Ectodermal cell (in vitro differentiated cells): Measurements from ENCODE around the gene ARL8A.
"Not testable (repeated sequence)": the region's sequence is repeated elsewhere in the genome, so short reads cannot be mapped to it uniquely, and the experiment has no call there.

Experiments
- H3K27ac ChIP-seq: 2 replicates; pipeline ENCODE4 v1.7.0; 2013; ENCODE audit warnings: mild to moderate bottlenecking, low read depth, low read length; ENCODE audit not compliant: insufficient read depth, poor library complexity, severe bottlenecking
- H3K27me3 ChIP-seq: 2 replicates; pipeline ENCODE4 v1.7.0; 2013; ENCODE audit warnings: mild to moderate bottlenecking, low read length; ENCODE audit not compliant: insufficient read depth, control insufficient read depth, poor library complexity, severe bottlenecking
- H3K36me3 ChIP-seq: one replicate; pipeline ENCODE4 v1.7.0; 2013; ENCODE audit warnings: low read length; ENCODE audit not compliant: control insufficient read depth, insufficient read depth
- H3K4me1 ChIP-seq: one replicate; pipeline ENCODE4 v1.7.0; 2013; ENCODE audit warnings: low read length; ENCODE audit not compliant: control insufficient read depth, insufficient read depth
- H3K4me3 ChIP-seq: 2 replicates; pipeline ENCODE4 v1.7.0; 2013; ENCODE audit warnings: low read depth, low read length, control low read depth; ENCODE audit not compliant: insufficient read depth
- H3K9me3 ChIP-seq: 2 replicates; pipeline ENCODE4 v1.7.0; 2013; ENCODE audit warnings: mild to moderate bottlenecking, low read length, moderate library complexity; ENCODE audit not compliant: control insufficient read depth
- WGBS, 2 experiments: methylation state at CpG; one replicate each; pipeline ENCODE4 v1.1.7; 2013; ENCODE audit warnings: missing lambda C conversion rate in 2 of 2; 5-methylcytosine and 5-hydroxymethylcytosine counted together

The ARL8A gene

GRCh38 chr1:202172015-202172355, 27.4 kb upstream of the ARL8A start:
- 94 to 95% methylated on average over 5 of the region's 5 CpGs for WGBS, 2 experiments
- no peaks in the 10 kb centered on the region for H3K36me3 ChIP-seq

GRCh38 chr1:202171292-202172014, 26.9 kb upstream of the ARL8A start:
- Histone ChIP-seq H3K4me1 (no peaks in the 10 kb centered on the region), H3K27me3 (no peaks in the 10 kb centered on the region), H3K9me3 (no peaks in the 10 kb centered on the region), H3K36me3 (no peaks in the 10 kb centered on the region), H3K4me3 (no peak overlapping the region), H3K27ac (no peak overlapping the region)
- 95 to 97% methylated on average over 11 of the region's 11 CpGs for WGBS, 2 experiments

More at GRCh38 chr1:202172015-202172355, 27.4 kb upstream of the ARL8A start:
- no peak overlapping the region for H3K4me3 ChIP-seq
- H3K4me1 ChIP-seq, result no peaks in the 10 kb centered on the region
- H3K27me3 ChIP-seq, result no peaks in the 10 kb centered on the region
- H3K27ac ChIP-seq, result no peak overlapping the region
- H3K9me3 ChIP-seq, result no peaks in the 10 kb centered on the region

GRCh38 chr1:202170726-202171125, 26.2 kb upstream of the ARL8A start:
- WGBS, 2 experiments, result 94 to 95% methylated on average over 6 of the region's 6 CpGs
- Histone ChIP-seq H3K27ac (no peak overlapping the region), H3K9me3 (no peaks in the 10 kb centered on the region), H3K36me3 (no peaks in the 10 kb centered on the region), H3K27me3 (no peaks in the 10 kb centered on the region), H3K4me3 (no peak overlapping the region), H3K4me1 (no peaks in the 10 kb centered on the region)

- H3K27ac ChIP-seq, result no peak overlapping the region
- H3K4me3 ChIP-seq, result no peak overlapping the region
- H3K27me3 ChIP-seq, result no peaks in the 10 kb centered on the region
- H3K4me1 ChIP-seq, result no peaks in the 10 kb centered on the region
- no peaks in the 10 kb centered on the region for H3K9me3 ChIP-seq
- H3K36me3 ChIP-seq, result no peaks in the 10 kb centered on the region
- 82 to 85% methylated on average over 7 of the region's 7 CpGs for WGBS, 2 experiments
Measured at GRCh38 chr1:202168861-202169260, 24.3 kb upstream of the ARL8A start.

GRCh38 chr1:202167708-202168415, 23.3 kb upstream of the ARL8A start:
- H3K4me3 ChIP-seq, result no peak overlapping the region
- no peaks in the 10 kb centered on the region for H3K9me3 ChIP-seq
- H3K27me3 ChIP-seq, result no peaks in the 10 kb centered on the region
- H3K36me3 ChIP-seq, result no peaks in the 10 kb centered on the region
- no peak overlapping the region for H3K27ac ChIP-seq
- peaks cover 4% of the 10 kb centered on the region for H3K4me1 ChIP-seq
- WGBS, 2 experiments, result 86% methylated on average over 18 of the region's 18 CpGs

GRCh38 chr1:202167054-202167453, 22.5 kb upstream of the ARL8A start:
- WGBS, 2 experiments, result 86 to 87% methylated on average over 12 to 13 of the region's 13 CpGs
- not testable (repeated sequence) for H3K36me3 ChIP-seq, H3K27me3 ChIP-seq, H3K9me3 ChIP-seq, H3K4me3 ChIP-seq, H3K27ac ChIP-seq
- H3K4me1 ChIP-seq, result peaks cover 11% of the 10 kb centered on the region

- Histone ChIP-seq H3K4me3 (no peak overlapping the region), H3K36me3 (no peaks in the 10 kb centered on the region), H3K9me3 (no peaks in the 10 kb centered on the region), H3K27ac (no peak overlapping the region), H3K27me3 (no peaks in the 10 kb centered on the region), H3K4me1 (peaks cover 18% of the 10 kb centered on the region)
- 85 to 87% methylated on average over 9 of the region's 9 CpGs for WGBS, 2 experiments
Measured at GRCh38 chr1:202165942-202166843, 21.7 kb upstream of the ARL8A start.

- Histone ChIP-seq H3K27ac (no peak overlapping the region), H3K9me3 (no peaks in the 10 kb centered on the region), H3K27me3 (no peaks in the 10 kb centered on the region), H3K36me3 (no peaks in the 10 kb centered on the region), H3K4me3 (no peak overlapping the region), H3K4me1 (peaks cover 22% of the 10 kb centered on the region)
- 85 to 87% methylated on average over 20 of the region's 20 CpGs for WGBS, 2 experiments
Measured at GRCh38 chr1:202165267-202165941, 20.9 kb upstream of the ARL8A start.

- Histone ChIP-seq H3K4me3 (no peak overlapping the region), H3K27ac (no peak overlapping the region), H3K9me3 (no peaks in the 10 kb centered on the region), H3K36me3 (no peaks in the 10 kb centered on the region), H3K4me1 (peaks cover 22% of the 10 kb centered on the region), H3K27me3 (no peaks in the 10 kb centered on the region)
- WGBS, 2 experiments, result 85 to 89% methylated on average over 11 of the region's 11 CpGs
Measured at GRCh38 chr1:202164271-202165037, 19.9 kb upstream of the ARL8A start.
